Subcutaneous adipose tissue (tissue), 4 donors: ENCODE results near the gene PKM. TPM values are rescaled to one million over a fixed set of nuclear protein-coding genes. Genes with fewer than 3 reads are reported as not detected.

Experiments used
- CTCF ChIP-seq: fragments of 450-650 bp; IDR thresholded peaks from one replicate; pipeline ENCODE4 v1.5.1; 2016; ENCODE audit warnings: low read depth, mild to moderate bottlenecking, control low read depth, antibody characterized with exemption, moderate library complexity
- total RNA-seq, 4 donors: library from RNA; depleted of rRNA; stranded (reverse); fragments of >200 nt; gene quantifications; one replicate each; pipeline ENCODE4 v1.1.0, GENCODE V29; 2016

The PKM gene
- total RNA-seq, 4 donors from 2014 or later = 119 to 353 (median 168) TPM

GRCh38 chr15:72156928-72157327, 74.1 kb downstream of the PKM start:
- no peak for TF ChIP-seq CTCF

- no peak for TF ChIP-seq CTCF
Observed at GRCh38 chr15:72155635-72156616, 75.1 kb downstream of the PKM start.

GRCh38 chr15:72155003-72155621, 75.9 kb downstream of the PKM start:
- no peak for TF ChIP-seq CTCF

GRCh38 chr15:72154316-72154715, 76.7 kb downstream of the PKM start:
- no peak for TF ChIP-seq CTCF

GRCh38 chr15:72153269-72154000, 77.6 kb downstream of the PKM start:
- TF ChIP-seq CTCF = no peak

Other genes with a start within 250 kb of the PKM start
- gene MYO9A, start 113.0 kb downstream of the PKM start, total RNA-seq = 10 to 100 TPM; 53.2 to 72.7 (median 57.2) TPM
- gene SENP8, start 112.8 kb downstream of the PKM start, total RNA-seq = 1 to 10 TPM in 3 of 4 donors, under 1 TPM in 1; 0.75 to 2.3 (median 1.9) TPM
- gene GRAMD2A, start 33.4 kb downstream of the PKM start, total RNA-seq = under 1 TPM in 1 of 4 donors, not detected in 3; 0.65 TPM
- 10 to 100 TPM; 51.3 to 84.0 (median 64.8) TPM for gene PARP6, start 41.4 kb upstream of the PKM start, total RNA-seq
- 1 to 10 TPM in 3 of 4 donors, under 1 TPM in 1; 0.49 to 3.2 (median 2.2) TPM for gene CELF6, start 89.0 kb upstream of the PKM start, total RNA-seq
- 100 to 1,000 TPM in 2 of 4 donors, 10 to 100 TPM in 2; 59.8 to 210 (median 105) TPM for gene HEXA, start 144.8 kb upstream of the PKM start, total RNA-seq
- not detected for gene TMEM202, start 167.1 kb upstream of the PKM start, total RNA-seq
- 10 to 100 TPM; 44.5 to 91.0 (median 56.5) TPM for gene ARIH1, start 243.1 kb upstream of the PKM start, total RNA-seq